HT1080 (cell line): ENCODE results near the gene IFITM2. TPM values are rescaled to one million over a fixed set of nuclear protein-coding genes. Genes with fewer than 3 reads are reported as not detected.
A peak's percentile ranks its signal among the peaks of the same experiment; 100 is the strongest.

Experiments used
- DNase-seq: peaks from one replicate; pipeline ENCODE4 v3.0.0-alpha.2; 2015; ENCODE audit warnings: low read depth
- polyA plus RNA-seq, 2 experiments: library from polyadenylated mRNA; depleted of rRNA; stranded (reverse); fragments of >200 nt; gene quantifications; 2 replicates each; pipeline ENCODE4 v1.2.3, GENCODE V29; 2015
- total RNA-seq: library from RNA; depleted of rRNA; stranded (reverse); fragments of >200 nt; shearing (Covaris generic); gene quantifications from 2 replicates; pipeline ENCODE4 v1.2.3, GENCODE V29; 2014; rRNA removed

The IFITM2 gene
- total RNA-seq: 38.4 and 96.0 TPM in 2 replicates
- polyA plus RNA-seq (2015; cell fraction: cytosol; rRNA removed): 248 and 253 TPM in 2 replicates
- polyA plus RNA-seq (2015; cell fraction: nucleus; rRNA removed): 75.8 and 86.3 TPM in 2 replicates

DNA sequence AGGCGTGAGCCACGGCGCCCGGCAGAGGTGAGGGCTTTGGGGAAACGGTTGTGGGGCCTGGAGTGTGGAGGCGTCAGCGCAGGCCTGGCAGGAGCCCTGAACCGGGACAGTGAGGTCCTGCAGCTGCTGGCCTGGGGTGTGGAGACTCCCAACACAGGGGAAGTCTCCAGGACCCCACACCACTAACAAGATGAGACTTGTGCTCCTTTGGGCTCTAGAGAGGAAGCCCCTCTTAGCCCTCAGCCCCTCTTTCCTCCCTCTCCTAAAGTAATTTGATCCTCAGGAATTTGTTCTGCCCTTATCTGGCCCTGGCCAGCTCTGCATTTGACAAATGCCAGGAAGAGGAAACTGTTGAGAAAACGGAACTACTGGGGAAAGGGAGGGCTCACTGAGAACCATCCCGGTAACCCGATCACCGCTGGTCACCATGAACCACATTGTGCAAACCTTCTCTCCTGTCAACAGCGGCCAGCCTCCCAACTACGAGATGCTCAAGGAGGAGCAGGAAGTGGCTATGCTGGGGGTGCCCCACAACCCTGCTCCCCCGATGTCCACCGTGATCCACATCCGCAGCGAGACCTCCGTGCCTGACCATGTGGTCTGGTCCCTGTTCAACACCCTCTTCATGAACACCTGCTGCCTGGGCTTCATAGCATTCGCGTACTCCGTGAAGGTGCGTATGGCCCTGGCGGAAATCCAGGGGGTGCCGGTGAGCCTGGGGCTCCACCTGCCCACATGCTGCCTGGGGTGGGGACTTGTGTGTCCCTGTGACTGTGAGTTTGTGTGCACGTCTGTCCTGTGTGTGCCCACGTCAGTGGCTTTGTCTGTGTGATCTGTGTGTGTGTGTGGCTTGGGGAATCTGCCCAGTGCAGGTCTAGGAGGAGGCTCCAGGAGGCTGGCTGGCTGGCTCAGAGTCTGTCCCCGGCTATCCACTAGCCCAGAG lies at the start of gene IFITM2:
Gene IFITM2 (plus strand): TSS at position 51 of the 943 bp plus-strand sequence. CDS start 377 bp downstream, at position 428.
- DNase-seq: peak; percentile 80

DNA sequence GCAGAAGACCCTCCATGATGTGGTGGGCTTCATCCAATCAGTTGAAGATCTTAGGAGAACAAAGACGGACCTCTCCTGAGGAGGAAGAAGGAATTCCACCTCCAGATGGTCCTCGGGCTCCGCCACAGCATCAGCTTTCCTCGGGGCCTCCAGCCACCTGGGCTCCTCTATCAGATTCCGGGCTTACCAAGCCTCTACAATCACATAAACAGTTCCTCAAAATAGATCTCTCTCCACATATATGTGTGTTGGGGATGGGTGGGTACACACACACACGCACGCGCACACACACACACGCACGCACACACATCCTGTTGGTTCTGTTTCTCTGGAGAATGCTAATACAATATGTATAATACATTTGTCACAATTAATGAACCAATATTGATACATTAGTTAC lies 48.2 kb upstream of the IFITM2 start:
- no peak for DNase-seq

DNA sequence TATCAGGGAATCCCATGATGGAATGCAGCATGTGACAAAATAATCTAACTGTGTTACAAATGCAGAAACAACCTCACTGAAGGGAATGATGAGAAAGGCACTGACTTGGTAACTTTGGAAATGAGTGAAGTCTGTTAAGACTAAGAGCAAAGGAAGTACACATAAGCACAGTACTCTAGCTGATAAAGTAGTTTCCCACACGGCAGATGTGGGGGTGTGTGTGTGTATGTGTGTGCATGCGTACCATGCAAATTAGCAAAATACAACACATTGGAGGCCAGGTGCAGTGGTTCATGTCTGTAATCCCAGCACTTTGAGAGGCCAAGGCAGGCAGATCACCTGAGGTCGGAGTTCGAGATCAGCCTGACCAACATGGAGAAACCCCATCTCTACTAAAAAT lies 46.0 kb upstream of the IFITM2 start:
- no peak for DNase-seq

DNA sequence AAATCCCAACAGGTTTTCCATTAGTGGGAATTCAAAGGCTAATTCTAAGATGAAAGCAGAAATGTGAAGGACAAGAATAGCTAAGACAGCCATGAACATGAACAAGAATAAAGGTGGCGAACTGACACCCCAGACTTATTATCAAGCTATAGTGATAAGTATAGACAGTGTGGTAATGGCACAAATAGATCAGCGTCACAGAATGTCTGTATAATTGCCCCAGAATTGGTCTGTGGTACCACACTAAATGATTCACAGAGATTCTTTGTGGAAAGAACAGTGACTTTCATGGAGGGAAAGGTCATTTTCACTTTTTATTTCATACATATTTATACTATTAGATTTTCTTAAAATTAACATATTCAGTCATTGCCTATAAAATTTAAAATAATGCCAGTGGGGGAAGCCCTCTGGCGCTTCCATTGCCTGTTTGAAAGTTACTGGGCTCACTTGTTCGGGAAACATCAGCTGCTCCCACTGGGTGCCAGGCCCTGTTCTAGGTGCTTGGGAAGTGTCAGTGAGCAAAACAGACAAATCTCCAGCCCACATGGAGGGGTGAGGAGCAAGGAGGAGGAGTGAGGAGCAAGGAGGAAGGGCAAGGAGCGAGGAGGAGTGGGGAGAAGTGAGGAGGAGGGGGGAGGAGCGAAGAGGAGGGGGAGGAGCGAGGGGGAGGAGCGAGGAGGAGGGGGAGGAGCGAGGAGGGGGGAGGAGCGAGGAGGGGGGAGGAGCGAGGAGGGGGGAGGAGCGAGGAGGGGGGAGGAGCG lies 40.8 kb upstream of the IFITM2 start:
- no peak for DNase-seq

DNA sequence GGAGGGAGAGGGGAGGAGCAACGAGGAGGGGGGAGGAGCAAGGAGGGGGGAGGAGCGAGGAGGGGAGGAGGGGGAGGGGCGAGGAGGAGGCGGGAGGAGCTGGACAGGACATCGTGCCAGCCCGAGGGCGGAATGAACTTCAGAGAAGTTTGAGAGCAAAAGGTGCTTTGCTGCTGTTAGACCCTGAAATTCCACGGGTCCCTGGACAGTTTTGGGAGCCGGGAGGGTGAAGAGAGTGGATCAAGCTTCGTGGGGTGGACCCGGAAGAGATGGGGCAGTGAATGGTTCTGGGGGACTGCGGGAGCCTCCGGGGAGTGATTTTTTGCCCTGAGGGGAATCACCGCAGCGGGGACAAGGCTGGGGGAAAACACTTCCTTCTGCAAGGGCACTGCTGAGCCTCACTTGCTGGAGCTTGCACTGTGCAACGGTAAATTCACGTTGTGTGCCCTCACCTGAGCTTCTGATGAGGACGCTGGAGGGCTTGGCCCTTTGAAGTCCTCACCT lies 40.1 kb upstream of the IFITM2 start:
- no peak for DNase-seq

DNA sequence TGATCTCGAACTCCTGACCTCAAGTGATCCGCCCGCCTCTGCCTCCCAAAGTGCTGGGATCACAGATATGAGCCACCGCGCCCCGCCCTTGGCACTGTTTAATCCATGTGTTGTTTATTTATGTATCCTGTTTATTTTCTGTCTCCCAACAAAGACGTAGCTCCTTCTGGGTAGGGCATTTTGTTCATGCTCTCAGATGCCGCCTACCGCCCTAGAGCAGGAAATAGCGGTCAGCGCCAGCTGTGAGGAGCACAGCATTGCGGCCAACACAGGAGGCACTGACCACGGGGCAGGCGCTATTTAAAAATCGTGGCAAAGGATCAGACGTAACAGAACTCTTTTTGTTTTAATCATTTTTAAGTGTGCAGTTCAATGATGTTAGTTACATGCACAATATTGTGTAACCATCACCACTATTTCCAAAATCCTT lies 38.9 kb upstream of the IFITM2 start:
- DNase-seq: peak; percentile 52

DNA sequence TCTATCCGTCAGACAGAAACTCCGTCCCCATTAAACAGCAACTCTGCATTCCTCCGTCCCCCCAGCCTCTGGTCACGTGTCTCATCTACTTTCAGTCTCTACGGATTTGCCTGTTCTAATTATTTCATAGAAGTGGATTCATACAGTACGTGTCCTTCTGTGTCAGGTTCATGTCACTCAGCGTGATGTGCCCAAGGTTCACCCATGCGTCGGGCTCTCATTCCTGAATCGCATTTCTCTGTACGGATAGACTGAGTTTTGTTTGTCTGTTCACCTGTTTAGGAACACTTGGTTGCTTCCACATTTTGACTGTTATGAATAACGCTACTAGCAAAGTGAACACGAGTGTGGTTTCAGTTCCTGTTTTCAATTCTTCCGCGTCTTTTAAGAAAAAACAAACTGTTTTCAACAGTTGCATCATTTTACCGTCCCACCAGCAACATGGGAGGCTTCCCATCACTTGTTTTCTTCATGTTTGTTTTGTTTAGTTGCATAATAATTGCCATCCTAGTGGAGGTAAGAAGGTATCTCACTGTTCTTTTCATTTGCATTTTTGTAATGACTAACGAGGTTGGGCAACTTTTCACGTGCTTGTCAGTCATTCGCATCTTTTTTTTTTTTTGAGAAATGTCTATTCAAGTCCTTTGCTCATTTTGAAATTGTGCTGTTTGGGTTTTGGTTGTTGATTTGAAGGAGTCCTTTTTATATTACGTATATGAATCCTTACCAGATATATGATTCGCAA lies 38.3 kb upstream of the IFITM2 start:
- no peak for DNase-seq

DNA sequence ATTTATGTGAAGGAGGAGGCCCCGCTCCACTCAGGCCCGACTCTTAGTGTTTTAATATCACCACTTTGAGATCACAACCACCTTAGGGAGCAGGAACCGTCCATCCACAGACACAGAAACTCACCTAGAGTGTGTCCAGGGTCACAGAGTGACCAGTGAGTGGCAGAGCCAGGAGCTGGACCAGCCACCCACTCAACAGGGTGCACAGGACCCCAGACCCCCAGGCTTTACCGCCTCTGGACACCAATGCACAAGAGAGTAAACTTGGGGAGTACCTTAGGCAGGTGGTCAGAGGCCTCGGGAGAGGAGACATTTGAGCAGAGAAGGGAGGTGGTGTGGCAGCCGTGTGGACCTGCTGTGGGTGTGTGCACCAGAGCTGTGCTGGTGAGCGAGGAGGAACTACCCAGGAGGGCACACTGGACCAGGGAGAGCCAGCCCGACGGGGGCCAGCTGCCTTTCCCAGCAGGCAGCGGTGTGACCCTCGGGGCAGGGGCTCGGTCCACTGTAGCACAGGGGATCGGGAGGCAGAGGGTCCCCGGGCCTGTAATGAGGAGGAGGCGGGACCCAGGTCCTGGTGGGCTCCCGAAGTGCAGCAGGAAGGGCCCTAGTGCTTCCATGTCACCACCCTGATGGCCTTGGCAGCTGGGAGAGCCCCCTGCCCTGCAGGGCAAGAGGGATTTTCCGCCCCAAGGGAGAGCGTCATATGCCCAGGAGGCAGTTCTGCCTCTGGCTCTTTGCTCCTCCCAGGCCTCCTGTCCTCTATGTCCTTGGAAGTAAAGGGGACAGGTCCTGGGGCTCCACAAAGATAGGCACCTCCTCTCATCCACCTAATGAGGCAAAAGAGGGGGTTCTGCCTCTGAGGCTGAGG lies 36.9 kb upstream of the IFITM2 start:
- DNase-seq: no peak

DNA sequence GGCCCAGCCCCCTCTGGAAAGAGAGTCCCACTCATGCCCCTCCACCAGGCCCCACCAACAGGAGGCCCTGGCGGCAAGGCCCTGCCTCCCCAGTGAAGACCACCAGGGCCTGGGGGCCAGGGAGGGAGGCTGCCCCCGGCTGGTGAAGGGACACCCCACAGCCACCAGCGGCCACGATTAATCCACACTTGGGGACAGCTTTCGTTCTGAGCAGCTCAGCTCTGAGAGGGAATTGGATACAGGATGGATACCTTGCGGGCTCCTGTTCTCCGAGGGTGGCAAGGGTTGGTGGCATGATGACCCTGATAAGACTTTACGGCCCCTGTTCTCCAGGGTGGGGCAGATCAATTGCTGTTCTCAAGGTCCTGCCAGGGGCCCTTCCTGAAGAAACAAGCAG lies 36.3 kb upstream of the IFITM2 start:
- no peak for DNase-seq

DNA sequence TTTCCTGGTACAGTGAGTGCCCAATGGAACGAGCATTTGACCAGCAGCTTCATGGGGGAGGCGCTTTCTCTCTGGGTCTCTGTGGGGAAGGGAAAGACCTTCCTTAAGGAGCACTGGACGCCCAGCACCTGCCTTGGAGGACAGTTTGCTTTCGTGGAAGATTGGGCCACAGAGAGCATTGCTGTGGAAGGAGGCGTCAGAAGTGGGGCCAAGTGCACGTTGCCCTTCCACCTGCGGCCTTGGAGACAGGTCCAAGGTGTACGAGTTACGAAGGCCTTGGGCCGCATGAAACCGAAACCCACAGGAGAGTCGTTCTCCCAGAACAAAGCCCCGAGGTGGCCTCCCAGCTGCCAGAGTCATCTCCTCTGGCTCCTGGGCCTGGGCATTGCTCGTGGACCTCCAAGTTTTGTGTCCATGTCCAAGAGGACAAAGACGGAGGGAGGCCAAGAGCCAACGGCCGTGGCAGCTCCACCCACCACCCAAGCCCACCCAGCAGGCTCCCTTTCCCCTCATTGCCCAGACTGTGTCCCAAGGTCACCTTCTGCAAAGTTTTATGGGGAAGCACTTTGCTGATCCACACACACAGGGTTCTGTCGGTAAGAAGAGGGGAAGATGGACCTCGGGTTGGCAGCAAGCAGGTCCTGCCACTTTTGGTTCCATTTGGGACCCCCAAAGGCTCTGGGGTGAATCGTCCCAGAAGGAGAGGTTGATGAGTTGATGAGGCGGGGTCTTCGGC lies 35.3 kb upstream of the IFITM2 start:
- DNase-seq: no peak

DNA sequence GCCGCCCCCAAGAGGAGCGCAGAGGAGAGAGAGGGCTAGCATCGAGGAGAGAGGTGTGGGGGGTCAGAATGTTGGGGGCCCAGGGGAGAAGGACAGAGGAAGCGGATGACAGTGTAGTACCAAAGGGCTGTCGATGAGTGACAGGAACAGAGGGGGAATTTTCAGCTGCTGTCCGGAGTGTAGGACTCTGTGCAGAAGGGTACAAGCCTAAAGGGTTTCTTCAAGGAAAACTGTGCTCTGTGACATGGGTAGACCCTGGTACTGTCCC lies 34.8 kb upstream of the IFITM2 start:
- no peak for DNase-seq

DNA sequence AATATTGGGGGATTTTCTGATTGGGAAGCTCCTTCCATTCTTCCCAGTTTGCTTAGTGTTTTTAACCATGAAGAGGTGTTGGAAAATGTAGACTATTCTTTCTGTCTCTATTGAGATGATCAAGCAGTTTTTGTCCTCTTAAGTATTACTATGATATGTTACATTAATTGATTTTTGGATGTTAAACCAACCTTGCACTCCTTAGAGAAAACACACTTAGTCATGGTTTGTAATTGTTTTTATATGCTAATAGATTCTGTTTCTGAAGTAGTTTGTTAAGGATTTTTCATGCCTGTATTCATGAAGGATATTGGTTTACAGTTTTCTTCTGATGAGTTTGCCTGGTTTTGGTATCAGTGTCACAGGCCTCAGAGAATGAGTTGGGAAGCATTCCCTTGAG lies 31.4 kb upstream of the IFITM2 start:
- DNase-seq: no peak

DNA sequence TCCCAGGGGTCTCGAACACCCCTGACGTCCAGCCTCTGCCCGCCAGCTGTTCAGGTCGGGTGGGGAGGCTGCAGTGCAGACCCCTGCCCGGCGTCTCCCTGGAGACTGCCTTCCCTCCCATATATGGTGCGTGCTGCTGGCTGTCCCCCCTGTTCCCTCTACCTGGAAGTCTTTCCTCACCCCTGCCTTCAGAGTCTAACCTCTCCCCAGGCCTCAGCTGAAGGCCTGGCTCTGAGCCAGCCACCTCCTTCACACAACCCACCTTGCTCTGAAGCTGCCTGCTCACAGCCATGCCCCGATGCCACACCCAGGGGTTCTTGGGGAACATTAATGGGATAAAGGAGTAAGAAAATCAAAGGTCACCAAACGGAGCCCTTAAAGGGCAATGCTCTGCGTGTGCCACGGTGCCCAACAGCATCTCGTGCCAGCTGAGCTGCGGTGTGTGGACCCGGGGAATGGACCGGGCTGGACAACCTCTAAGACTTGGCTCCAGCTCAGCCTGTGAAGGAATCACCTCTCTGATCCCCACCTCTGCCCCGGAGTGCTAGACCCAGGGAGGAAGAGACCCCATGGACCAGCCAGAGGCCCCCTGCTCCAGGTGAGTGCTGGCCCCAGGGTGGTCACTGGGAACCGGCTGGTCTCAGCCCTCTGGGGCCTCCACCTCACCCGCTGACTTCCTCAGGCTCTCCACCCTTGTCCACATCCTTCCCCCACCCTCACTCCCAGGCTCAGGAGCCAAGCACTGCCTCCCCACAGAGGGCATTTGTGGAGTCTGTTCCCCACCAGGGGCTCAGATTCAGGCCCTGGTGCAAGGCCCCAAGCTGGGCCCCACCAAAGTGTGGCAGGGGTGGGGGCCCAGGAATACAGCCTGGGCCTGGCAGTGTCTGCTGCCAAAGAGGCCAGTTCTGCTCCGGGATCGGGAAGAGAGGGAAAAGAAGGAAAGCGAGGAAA lies 29.3 kb upstream of the IFITM2 start, which contains the start of gene NLRP6:
Gene NLRP6 (plus strand): TSS at position 407 of the 951 bp plus-strand sequence. CDS start 163 bp downstream, at position 570.
- no peak for DNase-seq

DNA sequence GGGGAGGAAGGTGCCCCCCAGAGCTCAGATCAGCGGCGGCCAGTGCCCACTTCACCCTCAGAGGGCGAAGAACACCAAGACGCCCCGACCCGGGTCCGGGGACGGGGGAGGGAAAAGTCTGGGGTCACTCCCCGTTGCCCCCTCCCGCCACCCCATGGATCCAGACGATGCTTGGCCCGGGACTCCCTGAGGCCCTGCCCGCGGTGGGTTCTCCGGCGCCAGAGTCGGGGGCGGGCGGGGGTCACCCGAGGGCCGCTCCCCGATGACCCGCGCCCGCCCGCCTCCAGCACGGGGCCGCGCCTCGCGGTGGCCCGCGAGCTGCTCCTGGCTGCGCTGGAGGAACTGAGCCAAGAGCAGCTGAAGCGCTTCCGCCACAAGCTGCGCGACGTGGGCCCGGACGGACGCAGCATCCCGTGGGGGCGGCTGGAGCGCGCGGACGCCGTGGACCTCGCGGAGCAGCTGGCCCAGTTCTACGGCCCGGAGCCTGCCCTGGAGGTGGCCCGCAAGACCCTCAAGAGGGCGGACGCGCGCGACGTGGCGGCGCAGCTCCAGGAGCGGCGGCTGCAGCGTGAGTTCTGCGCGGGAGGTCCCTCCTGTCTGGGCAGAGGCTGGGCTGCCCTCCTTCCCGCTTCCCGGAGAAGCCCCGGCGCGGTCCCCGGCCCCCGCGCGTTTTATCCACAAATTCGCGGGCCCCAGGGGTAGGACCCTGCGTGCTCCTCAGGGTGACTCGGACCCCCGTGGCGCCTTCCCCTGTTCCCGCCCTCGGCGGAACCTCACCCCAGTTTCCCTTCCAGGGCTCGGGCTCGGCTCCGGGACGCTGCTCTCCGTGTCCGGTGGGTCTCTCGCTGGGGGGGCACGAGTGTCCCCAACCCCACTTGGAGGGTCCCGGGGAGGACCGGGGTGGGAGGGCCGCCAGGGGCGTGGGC lies 28.3 kb upstream of the IFITM2 start:
- no peak for DNase-seq

DNA sequence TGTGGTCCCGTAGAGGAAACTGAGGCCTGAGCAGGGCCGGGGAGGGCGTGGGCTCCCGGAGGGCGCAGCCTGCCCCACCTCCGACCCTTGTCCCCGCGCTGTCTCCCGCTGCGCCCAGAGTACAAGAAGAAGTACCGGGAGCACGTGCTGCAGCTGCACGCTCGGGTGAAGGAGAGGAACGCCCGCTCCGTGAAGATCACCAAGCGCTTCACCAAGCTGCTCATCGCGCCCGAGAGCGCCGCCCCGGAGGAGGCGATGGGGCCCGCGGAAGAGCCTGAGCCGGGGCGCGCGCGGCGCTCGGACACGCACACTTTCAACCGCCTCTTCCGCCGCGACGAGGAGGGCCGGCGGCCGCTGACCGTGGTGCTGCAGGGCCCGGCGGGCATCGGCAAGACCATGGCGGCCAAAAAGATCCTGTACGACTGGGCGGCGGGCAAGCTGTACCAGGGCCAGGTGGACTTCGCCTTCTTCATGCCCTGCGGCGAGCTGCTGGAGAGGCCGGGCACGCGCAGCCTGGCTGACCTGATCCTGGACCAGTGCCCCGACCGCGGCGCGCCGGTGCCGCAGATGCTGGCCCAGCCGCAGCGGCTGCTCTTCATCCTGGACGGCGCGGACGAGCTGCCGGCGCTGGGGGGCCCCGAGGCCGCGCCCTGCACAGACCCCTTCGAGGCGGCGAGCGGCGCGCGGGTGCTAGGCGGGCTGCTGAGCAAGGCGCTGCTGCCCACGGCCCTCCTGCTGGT lies 27.5 kb upstream of the IFITM2 start:
- DNase-seq: no peak

DNA sequence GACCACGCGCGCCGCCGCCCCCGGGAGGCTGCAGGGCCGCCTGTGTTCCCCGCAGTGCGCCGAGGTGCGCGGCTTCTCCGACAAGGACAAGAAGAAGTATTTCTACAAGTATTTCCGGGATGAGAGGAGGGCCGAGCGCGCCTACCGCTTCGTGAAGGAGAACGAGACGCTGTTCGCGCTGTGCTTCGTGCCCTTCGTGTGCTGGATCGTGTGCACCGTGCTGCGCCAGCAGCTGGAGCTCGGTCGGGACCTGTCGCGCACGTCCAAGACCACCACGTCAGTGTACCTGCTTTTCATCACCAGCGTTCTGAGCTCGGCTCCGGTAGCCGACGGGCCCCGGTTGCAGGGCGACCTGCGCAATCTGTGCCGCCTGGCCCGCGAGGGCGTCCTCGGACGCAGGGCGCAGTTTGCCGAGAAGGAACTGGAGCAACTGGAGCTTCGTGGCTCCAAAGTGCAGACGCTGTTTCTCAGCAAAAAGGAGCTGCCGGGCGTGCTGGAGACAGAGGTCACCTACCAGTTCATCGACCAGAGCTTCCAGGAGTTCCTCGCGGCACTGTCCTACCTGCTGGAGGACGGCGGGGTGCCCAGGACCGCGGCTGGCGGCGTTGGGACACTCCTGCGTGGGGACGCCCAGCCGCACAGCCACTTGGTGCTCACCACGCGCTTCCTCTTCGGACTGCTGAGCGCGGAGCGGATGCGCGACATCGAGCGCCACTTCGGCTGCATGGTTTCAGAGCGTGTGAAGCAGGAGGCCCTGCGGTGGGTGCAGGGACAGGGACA lies 26.7 kb upstream of the IFITM2 start:
- no peak for DNase-seq
